ENCODE measurements around the gene GNB4.

The GNB4 gene

GRCh38 chr3:179450261-179450701 is 989 bp downstream of the GNB4 start:
- ChIA-PET POLR2A (no interaction called here), CTCF (no interaction called here)
- no peak for DNase-seq (ENCODE audit: extremely low spot score)
- TF ChIP-seq CTCF (IDR thresholded peaks at IDR 0.05; ENCODE audit: control extremely low read depth, extremely low read depth, low read depth, missing control alignments): no peak

GRCh38 chr3:179449636-179450035 is 1.6 kb downstream of the GNB4 start:
- POLR2A ChIA-PET: no interaction called here
- no peak for TF ChIP-seq CTCF (IDR thresholded peaks at IDR 0.05; ENCODE audit: control extremely low read depth, extremely low read depth, low read depth, missing control alignments)
- CTCF ChIA-PET: no interaction called here
- no peak for DNase-seq (ENCODE audit: extremely low spot score)

- POLR2A ChIA-PET: no interaction called here
- DNase-seq (ENCODE audit: extremely low spot score): no peak
- TF ChIP-seq CTCF (IDR thresholded peaks at IDR 0.05; ENCODE audit: control extremely low read depth, extremely low read depth, low read depth, missing control alignments): no peak
- CTCF ChIA-PET: interaction anchor here (0.7 kb wide), 1 partner anchor 15 kb away, joined by 3 read pairs; no protein-coding TSS in a partner anchor
These were observed 4.0 kb downstream of the GNB4 start for GRCh38 chr3:179447251-179447650.

GRCh38 chr3:179446501-179446900 is 4.8 kb downstream of the GNB4 start:
- no peak for DNase-seq (ENCODE audit: extremely low spot score)
- TF ChIP-seq CTCF (IDR thresholded peaks at IDR 0.05; ENCODE audit: control extremely low read depth, extremely low read depth, low read depth, missing control alignments): no peak
- ChIA-PET CTCF (no interaction called here), POLR2A (no interaction called here)

GRCh38 chr3:179438841-179439240 is 12.4 kb downstream of the GNB4 start:
- DNase-seq (ENCODE audit: extremely low spot score): no peak
- POLR2A ChIA-PET: no interaction called here
- CTCF ChIA-PET: no interaction called here
- no peak for TF ChIP-seq CTCF (IDR thresholded peaks at IDR 0.05; ENCODE audit: control extremely low read depth, extremely low read depth, low read depth, missing control alignments)

- ChIA-PET POLR2A (no interaction called here), CTCF (interaction anchor here (1.2 to 1.9 kb wide), 3 partner anchors 9 to 97 kb away, joined by 3 to 5 read pairs (median 4); no protein-coding TSS in a partner anchor)
- DNase-seq (ENCODE audit: extremely low spot score): no peak
- no peak for TF ChIP-seq CTCF (IDR thresholded peaks at IDR 0.05; ENCODE audit: control extremely low read depth, extremely low read depth, low read depth, missing control alignments)
These were observed 14.8 kb downstream of the GNB4 start for GRCh38 chr3:179436517-179436916.

- no peak for DNase-seq (ENCODE audit: extremely low spot score)
- ChIA-PET POLR2A (no interaction called here), CTCF (interaction anchor here (1.3 kb wide), 1 partner anchor 15 kb away, joined by 3 read pairs; no protein-coding TSS in a partner anchor)
- TF ChIP-seq CTCF (IDR thresholded peaks at IDR 0.05; ENCODE audit: control extremely low read depth, extremely low read depth, low read depth, missing control alignments): no peak
These were observed 18.8 kb downstream of the GNB4 start for GRCh38 chr3:179432451-179432850.

Data from GM10248 (cell line).